Glomerular visceral epithelial cell (primary cell): ENCODE measurements around the gene PIEZO1.

ENCODE experiments used
- DNase-seq: peaks from one replicate; pipeline ENCODE4 v3.0.0-alpha.2; 2016; ENCODE audit errors: extremely low spot score

PIEZO1 gene

DNA sequence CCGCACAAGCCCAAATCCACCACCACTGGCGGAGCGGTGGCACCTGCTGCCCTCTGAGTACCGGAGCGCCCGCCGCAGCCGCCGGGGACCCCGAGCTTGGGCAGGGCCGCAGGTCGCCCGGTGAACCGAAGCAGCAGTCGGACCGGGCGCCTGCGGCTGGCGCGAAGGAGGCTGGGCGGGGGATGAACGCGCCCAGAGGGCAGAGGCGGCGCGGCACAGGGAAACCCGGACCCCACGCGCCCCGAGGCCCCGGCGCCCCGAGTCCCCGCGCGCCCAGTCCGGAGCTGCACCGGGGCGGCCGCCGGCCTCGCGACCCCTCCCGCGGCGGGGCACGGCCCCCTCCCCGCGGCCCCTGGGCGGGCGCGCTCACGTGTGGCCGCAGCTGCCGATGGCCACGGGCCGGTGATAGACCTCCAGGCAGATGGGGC, 79.2 kb downstream of the PIEZO1 start:
- DNase-seq = no peak

DNA sequence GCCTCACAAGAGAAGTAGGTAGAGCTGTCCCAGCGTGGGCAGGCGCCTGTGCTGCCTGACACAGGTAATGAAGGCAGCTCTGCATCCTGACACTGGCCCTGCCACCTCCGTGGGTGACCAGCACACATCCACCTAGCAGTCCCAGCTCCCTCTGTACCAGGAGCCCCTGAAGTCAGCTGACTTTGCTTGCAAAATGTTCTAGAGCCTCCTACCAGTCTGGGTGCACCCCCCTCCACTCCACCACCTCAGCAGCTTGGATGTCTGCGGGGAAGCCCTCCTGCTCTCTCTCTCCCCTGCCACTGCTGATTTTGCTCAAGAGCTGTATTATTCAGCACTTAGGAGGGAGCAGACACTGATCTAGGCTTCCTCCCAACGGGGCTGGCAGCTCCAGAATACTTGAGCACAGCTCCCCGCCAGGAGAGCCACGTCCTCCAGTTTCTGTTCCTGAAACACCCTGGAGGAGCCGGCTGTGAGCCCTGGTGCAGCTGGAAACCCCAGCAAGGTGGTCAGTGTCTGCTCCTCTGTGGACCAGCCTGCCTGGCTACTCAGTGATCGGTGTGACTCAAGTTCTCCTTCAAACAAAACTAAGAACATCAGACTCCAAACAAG, 79.8 kb downstream of the PIEZO1 start:
- no peak for DNase-seq

DNA sequence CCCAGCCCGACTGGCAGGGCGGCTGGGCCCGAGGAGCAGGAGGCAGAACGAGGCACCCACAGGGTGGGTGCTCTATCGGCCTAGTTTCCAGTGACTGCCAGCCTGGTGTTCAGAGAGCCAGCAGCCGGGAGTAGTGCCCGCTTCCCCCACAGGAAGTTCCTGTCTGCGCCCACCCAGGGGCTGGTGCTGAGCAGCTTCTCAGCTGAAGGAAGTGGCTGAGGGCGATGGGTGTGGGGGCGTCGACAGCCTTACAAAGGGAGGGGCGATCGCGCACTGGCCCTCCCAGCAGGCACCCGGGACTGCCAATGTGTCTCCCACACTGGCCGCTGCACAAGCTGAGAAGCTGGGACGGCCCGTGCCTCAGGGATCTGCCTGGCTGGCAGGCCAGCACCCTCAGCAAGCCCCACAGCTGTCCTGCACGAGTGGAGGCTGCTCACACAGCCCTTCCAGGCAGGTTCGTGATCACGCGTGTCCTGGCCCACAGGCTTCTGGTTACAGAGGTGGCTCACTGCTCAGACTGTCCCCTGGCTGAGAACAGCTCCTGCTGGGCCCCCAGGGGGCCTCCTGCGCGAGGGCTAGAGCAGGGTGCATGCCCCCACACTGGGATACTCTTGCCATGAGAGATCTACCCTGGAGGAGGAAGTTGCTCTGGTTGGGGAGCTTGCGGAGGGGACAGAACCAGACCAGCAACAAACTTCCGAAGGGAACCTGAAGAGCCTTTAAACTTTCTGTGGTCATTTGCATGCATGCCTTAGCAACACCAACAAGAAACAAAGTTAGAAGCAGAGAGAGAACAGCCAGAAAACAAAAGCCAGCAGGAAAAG, 81.3 kb downstream of the PIEZO1 start:
- no peak for DNase-seq

DNA sequence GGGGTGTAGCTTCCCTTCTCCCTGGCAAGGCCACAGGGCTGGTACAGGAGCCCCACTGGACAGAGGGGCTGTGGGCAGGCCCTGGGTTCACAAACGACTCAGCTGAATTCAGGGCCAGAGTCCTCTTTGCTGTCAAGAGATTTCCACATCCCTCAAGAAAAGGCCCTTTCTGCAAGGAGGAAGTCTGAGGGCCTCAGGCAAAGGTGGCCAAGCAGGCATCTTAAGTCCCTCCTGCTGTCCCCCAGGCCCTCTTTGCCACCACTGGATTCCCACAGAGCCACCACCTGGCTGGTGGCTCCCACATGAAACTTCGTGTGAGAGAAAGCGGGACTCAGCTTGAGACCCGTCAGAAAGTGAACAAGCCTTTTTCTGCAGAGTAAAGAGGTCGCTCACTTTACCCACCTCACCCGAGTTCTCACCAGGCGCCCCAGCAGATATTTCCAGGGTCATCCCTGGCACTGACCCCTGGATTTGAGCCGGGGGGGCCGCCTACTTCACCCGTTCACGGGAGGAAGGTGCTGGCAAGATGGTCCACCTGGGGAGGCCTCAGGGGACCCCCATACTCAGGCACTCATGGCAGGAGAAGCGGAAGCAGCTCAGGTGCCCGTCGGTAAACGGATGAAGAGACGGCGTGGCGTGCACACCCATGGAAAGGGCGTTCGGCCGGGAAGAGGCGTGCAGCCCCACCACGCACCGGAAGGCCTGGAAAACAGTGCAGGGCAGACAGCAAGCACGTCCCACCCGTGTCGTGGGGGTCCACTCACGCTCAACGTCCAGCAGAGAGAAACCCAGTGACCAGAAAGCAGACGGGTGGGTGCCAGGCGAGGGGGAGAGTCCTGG, 82.4 kb downstream of the PIEZO1 start:
- no peak for DNase-seq

DNA sequence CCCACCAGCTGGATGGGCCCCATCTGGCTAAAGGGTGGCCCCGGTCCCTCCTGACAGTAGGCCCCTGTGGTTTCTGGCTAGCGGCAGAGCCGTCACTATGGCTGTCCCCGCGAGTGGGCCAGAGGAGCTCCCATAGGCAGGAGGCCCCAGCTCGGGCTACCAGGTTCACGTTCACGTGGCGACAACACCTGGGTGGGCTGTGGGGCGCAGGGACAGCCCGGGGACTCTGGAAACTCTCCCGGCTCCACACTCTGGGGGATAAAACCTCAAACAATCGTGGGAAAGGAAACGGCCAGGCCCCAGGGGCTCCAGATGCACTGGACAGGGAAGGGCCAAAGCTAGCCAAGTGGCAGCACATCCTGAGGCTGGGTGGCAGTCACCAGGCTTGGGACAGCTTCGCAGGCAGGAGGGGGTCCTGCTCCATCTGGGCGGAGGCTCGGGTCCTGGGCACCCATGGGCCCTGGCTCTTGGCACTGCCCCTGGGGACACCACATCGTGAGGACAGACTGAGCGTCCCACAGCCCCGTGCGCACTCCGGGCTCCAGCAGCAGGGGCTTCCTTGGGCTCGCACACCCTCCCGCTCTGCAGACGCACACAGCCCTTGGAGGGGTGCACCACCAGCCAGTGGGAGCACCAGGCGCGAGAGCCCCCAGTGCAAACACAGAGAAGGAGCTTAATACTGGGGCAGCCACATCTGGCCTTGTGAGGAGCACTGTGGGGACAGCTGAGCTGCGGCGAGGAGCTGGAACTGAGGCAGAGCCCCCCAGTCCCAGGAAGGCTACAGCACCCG, 83.2 kb downstream of the PIEZO1 start:
- DNase-seq = no peak

DNA sequence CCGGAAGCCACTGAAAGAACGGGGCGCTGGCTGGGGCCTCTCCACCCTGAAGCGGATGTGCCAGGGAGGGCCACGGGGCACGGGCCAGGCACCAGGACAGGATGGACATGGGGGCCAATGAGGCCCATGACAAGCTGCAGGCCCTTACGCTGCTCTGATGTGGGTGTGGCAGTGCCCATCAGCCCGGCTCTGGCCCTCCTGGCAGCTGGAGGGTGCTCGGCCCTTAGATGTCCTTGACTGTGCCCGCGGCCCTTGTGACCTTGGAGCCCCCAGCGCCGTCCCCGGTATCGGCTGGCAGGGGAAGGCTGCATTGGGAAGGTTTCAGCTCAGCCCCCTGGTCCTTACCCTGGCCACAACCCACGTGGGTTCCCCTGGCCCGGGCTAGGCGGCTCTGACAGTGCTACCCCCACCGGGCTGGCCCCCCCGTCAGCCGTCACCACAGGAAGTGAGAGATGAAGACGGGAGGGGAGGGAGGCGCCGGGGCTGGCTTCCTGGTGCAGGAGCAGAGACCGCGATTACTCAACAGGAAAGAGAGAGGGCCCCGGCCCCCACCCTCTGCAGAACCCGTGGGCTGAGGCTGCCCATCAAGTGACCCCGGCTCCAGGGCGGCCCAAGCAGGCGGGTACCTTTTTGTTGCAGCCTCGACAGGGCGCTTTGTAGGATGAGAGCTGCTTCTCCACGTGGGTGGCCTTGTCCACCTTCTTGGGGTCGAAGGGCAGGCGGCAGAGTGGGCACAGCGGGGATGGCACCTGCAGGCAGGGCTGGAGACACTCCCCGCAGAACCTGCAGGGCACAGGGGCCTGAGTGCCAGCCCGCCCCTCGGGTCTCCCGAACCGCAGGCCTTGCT, 84.2 kb downstream of the PIEZO1 start:
- DNase-seq = peak; percentile 85

DNA sequence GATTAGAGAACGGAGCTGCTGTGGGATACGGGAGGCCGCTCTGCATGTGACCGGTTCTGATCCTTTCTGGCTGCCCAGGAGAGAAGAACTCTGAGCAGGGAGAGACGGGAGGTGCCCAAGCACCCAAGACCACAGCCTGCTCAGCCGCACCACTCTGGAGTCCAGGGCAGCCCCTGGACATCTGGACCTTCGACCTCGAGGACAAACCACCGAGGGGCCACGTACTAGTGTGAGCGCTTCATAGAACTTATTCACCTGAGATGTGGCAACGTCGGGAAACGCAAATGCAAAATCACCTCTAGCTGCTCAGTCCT, 84.7 kb downstream of the PIEZO1 start:
- DNase-seq = no peak

DNA sequence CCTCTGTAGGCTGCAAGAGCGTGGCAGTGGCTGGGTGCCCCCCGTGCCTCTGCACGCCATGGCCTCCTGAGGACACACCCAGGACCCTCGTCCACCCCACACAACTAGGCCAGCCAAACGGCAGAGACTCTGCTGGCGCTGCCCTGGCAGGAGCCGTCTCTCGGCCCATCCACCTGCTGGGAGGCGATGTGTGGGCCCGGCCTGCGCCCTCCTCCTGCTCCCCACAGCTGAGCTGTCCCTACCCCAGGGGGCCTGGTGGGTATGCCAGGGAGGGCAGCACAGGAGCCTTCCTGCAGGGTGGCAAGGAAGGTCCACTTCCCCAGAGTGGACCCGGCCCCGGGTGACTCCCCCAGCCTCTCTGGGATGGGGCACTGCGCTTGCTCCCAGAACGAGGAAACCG, 85.8 kb downstream of the PIEZO1 start:
- no peak for DNase-seq

DNA sequence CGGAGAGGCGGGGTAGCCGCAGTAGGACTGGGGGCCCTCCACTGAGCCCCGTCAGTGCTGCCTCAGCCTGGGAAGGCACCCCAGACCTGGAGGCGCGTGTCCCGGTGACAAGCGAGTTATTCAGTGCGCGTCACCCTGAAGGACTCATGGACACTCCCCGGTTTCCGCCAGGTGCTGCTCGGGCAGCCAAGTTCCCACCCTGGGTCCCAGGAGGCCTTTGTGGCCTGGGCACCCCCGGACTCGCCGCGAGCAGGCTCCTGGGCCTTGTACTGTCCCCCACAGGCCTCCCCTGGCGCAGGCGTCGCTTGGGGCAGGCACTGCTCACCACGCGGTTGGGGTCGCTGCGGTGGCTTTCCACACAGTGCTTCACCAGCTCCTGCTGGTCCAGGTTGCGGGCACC, 86.4 kb downstream of the PIEZO1 start:
- DNase-seq = no peak

DNA sequence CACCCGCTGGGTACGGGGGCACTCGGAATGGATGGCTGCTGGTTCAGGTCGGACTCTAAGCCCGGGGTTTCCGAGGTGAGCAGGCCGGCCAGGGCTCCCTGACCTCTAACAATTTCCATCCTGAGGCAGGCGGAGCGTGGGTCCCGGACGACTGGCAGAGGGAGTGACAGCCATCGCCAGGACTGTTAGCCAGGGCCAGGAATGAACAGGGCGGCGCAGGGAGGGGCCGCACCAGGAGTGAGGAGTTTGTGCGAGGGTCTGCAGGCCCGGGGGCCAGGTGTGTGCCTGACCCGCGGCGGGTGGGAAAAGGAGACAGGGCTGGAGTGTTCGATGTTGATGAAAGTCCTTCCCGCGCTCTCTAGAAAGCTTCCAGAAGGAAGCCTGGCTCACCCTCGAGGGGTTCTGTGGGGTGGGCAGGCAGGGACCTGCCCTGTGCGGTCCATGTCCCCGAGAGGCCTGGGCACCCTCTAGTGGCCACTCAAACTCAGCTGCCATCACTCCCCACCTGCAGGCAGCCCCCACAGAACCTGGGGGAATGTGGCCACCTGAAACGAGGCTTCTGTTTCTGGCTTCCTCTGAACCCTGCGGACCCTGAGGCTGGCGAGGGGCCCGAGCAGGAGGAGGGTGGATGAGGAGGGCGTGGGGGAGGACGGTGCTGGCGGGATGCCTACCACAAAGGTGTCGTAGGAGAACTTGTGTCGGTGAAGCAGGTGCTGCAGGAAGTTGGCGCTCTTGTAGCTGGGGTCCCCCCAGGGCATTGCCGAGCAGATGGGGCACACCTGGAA, 87.0 kb downstream of the PIEZO1 start:
- DNase-seq = no peak

DNA sequence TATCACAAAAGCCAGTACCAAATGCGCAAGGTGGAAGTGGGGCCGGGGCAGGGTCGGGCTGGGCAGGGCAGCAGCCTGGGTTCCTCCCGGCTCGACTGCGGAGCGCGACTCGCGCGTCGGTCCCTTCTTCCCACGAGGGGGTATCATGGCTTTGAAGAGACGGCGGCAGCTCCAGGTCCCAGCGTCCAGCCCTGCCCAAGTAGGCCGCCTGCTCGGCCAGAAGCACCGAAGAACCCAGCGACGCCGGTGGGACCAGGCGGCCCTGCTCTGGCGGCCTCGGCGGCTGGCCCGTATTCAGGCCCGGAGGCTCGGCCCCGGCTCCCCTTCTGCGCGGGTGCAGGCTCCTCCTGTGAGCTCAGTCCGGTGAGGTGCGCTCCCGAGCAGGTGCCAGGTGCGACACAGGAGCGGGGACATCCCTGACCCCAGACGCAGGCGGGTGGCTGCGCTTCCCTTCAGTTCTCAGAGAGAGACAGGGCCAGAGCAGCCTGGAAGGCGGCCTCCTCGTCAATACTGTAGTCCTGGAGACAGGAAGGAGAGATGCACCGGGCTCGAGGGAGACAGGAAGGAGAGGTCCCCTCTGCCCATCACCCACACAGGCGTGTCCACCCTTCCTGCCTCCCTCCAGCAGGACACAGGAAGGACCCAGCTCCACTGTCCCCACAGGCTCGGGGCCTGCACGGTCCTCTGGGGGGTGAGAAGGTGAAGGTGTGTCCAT, 87.7 kb downstream of the PIEZO1 start:
- no peak for DNase-seq

DNA sequence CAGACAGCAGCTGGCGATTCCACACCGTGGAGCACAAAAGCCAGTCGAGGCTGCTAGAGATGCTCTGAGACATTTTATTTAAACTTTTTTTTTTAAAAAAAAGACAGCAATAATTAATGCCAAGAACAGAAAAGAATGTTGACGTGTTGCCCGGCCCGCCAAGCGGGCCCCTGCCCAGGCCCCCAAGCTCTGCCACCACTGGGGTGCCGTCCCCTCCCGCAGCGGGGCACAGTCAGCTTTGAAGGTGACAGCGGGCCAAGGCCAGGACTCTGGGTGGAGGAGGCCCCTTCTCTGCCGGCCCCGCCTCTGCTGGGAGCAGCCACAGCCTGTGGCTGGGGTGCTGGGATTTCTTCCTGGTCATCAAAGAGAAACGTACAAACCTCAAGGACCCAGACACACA, 88.6 kb downstream of the PIEZO1 start:
- no peak for DNase-seq

DNA sequence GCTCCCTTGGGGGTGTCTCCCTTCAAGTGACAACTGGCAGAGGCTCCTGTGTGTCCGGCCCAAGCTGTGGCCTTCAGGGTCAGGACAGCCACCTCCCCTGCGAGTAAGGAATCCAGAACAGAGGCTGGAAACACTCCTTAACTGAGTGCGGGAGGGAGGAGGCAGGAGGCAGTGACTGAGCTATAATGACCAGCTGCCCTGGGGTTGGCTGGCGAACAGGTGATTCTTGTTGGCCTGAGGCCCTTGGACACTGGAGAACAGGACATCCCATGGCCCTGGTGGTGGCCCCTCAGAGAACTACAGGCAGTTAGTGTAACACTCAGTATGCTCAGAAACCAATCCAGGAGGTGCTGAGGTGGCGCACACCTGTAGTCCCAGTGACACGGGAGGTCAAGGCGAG, 89.3 kb downstream of the PIEZO1 start:
- no peak for DNase-seq

DNA sequence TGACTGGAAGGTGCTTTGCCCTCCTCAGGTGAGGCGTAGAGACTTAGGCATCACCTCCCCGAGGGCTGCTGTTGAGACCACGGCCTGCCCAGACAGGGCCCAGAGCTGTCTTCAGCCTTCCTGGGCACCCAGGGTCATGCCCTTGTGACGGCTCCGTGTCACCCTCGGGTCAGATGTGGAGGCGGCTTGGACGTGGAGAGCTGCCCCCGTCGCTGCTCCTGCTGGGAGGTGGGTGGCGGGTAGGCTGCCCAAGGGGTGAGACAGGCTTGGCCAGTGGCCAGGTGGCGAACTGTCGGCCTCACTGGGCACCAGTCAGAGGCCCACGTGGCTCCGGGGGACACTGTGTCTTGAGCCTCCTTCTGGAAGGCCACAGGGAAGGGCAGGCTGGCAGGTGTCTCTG, 89.8 kb downstream of the PIEZO1 start:
- no peak for DNase-seq

DNA sequence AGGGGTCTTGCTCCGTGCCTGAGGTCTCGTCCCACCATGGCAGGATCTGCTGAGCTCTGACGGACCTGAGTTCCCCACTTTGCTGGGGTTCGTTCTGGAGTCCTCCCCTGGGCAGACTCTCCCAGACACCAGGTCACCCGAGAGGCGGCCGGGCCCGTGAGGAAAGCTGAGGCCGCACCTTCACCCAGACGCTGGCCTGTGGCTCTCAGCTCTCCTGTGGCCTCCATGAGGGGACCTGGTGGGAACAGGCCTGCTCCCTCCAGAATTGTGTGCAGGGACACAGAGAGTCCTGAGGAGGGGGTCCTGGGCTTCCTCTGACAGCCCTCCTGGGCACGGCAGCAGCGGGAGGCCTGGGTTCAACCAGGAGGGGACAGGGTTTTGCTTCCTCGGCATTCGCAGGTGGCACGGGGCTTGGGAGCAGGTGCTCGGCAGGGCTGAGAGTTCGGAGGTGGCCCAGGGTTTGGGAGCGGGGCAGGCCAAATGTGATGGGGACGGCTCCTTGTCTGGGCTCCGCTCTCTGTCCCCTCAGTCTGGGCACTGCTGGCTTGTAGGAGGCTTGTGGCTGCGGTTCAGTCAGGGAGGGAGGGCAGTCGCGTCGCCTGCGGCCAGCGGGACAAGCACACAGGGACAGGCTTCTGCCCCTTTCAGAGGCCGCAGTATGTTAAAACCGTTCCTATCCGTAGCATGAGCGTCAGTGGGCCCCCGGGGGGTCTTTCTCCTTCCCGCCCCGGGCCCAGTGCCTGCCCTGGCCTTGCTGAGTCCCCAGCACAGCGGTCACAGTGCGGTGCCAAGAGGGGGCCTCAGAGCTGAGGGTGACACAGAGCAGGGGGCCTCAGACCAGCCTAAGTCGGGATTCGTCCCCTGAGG, 90.6 kb downstream of the PIEZO1 start:
- no peak for DNase-seq

DNA sequence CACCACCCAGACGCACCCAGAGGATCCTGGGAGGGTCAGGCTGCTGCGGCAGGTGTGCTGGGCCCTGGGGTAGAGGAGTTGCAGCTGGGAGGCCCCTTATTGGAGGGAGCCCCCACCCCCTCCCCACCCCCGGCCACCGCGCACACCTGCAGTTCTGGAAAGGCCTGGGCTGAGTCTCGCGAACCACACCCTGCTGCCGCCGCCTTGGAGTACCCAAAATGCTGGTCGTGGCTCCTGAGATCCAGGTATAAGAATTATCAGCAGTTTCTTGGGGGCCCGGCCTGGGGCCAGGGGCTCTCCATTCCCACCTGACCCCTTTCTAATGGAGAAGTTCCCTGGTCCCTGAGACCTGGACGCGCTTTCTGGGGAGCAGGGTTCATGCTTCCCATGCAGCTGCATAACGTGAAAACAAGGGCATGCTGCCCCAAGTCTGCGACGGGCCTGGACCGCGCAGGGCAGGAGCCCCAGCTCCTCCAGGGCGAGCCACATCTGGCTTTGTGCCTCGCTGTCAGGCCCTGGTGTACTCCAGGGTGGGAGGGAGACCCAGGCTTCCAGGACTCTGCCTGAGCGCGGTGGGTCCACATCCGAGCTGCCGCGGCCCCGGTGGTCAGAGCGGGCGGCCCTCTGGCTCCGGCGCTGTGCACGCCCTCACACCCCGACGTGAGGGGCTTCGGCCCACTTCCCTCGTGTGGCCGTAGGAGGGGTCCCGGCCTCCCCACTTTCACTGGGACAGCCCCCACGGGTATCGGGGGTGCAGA, 91.4 kb downstream of the PIEZO1 start:
- no peak for DNase-seq

DNA sequence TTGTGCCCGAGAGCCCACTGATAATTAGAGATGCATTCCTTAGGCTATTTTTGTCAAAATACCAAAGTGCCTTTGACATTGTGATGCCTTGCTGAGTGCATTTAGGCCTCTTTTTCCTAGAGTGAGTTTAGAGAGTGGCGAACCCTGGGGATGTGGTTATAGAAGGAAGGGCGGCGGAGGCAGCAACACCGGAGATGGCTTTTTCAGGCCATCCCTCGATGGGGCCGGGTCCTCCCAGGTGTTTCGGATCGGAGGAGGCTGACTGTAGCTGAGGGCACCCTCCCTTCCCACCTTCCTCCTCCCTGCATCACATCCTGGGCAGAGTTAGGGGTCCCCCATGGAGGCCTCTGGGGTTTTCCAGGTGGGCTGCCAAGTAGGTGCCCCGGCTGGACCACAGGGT, 92.2 kb downstream of the PIEZO1 start:
- no peak for DNase-seq
